GM13977 (cell line): ENCODE measurements around the gene SARDH.

Experiments
- DNase-seq: peaks from one replicate; pipeline ENCODE4 v3.0.0; 2012; ENCODE audit warnings: low spot score
- CTCF ChIP-seq: IDR thresholded peaks from 2 replicates; pipeline ENCODE4 v1.5.1; 2012; ENCODE audit warnings: mild to moderate bottlenecking, control low read depth; ENCODE audit not compliant: insufficient read depth; ENCODE audit errors: extremely low read depth, missing control alignments
- in situ Hi-C: fragments of 300-500 bp; cut with MboI; formaldehyde crosslinking; loops from one replicate; pipeline ENCODE4 v1.12.0; 2022; ENCODE audit warnings: low sequenced_read_pairs, low pct_unique_long_range_greater_than_20kb, mixed read lengths, inconsistent platforms; ENCODE audit not compliant: unreplicated experiment

The SARDH gene

GRCh38 chr9:133690081-133690561, 48.0 kb downstream of the SARDH start:
- in situ Hi-C loops: no loop called here
- no peak for DNase-seq
- no peak for TF ChIP-seq CTCF

- in situ Hi-C loops: no loop called here
- DNase-seq: no peak
- TF ChIP-seq CTCF: no peak
Observed at GRCh38 chr9:133689151-133689763, 48.9 kb downstream of the SARDH start.

- no peak for TF ChIP-seq CTCF
- in situ Hi-C loops: no loop called here
- no peak for DNase-seq
Observed at GRCh38 chr9:133687856-133688761, 50.0 kb downstream of the SARDH start.

GRCh38 chr9:133686642-133687575, 51.2 kb downstream of the SARDH start:
- no peak for TF ChIP-seq CTCF

GRCh38 chr9:133685653-133686609, 52.2 kb downstream of the SARDH start:
- in situ Hi-C loops: no loop called here
- DNase-seq: no peak
- TF ChIP-seq CTCF: no peak

More at GRCh38 chr9:133686642-133687575, 51.2 kb downstream of the SARDH start:
- in situ Hi-C loops: no loop called here
- no peak for DNase-seq
